PC-9 (cell line): ENCODE results near the gene NFAM1. TPM values are rescaled to one million over a fixed set of nuclear protein-coding genes. Genes with fewer than 3 reads are reported as not detected.

ENCODE experiments used
- BruUV-seq: library from RNA; stranded (reverse); fragments of 400-500 nt; replicated peaks from 2 replicates; lab custom pipeline; 2021; lab: Mats Ljungman, UMichigan
- CTCF ChIA-PET: fragments of 300-600 bp; sonication (Branson Sonifier 250); formaldehyde crosslinking; loops from one replicate; lab custom pipeline; 2022; ENCODE audit warnings: antibody characterized with exemption; lab: Charles Lee
- POLR2A ChIA-PET: fragments of 300-600 bp; sonication (Branson Sonifier 250); formaldehyde crosslinking; loops from one replicate; lab custom pipeline; 2022; ENCODE audit warnings: antibody characterized with exemption; ENCODE audit not compliant: unreplicated experiment; lab: Charles Lee
- DNase-seq, 2 experiments: peaks; one replicate each; pipeline versions ENCODE4 v3.0.0 to v3.0.0-alpha.2; 2015 to 2022; ENCODE audit warnings: mixed read lengths in 1 of 2
- H2AFZ ChIP-seq: fragments of 200-600 bp; sonication (generic); 2 replicates; pipeline ENCODE4 v1.8.1; 2017; ENCODE audit warnings: antibody characterized with exemption
- H3F3A ChIP-seq: fragments of 200-600 bp; sonication (generic); 2 replicates; pipeline ENCODE4 v1.8.1; 2017; ENCODE audit warnings: antibody characterized with exemption, mild to moderate bottlenecking, low read depth; ENCODE audit not compliant: insufficient read depth
- H3K27ac ChIP-seq: fragments of 200-600 bp; sonication (generic); 2 replicates; pipeline ENCODE4 v1.6.1; 2016; ENCODE audit warnings: mixed run types
- H3K27me3 ChIP-seq: fragments of 200-600 bp; sonication (generic); 2 replicates; pipeline ENCODE4 v1.6.1; 2016; ENCODE audit warnings: low read depth, mixed run types; ENCODE audit not compliant: insufficient read depth
- H3K36me3 ChIP-seq: fragments of 200-600 bp; sonication (generic); 2 replicates; pipeline ENCODE4 v1.6.1; 2016; ENCODE audit warnings: low read depth, mixed run types
- H3K4me1 ChIP-seq: fragments of 200-600 bp; sonication (generic); replicated peaks from 2 replicates; pipeline ENCODE4 v1.6.1; 2016; ENCODE audit warnings: mixed run types; ENCODE audit not compliant: insufficient read depth
- H3K4me2 ChIP-seq: fragments of 200-600 bp; sonication (generic); 2 replicates; pipeline ENCODE4 v1.6.1; 2017; ENCODE audit warnings: mixed run types
- H3K4me3 ChIP-seq: fragments of 200-600 bp; sonication (generic); 2 replicates; pipeline ENCODE4 v1.6.1; 2016; ENCODE audit warnings: mixed run types
- H3K79me2 ChIP-seq: fragments of 200-600 bp; sonication (generic); 2 replicates; pipeline ENCODE4 v1.6.1; 2017; ENCODE audit warnings: low read depth, mixed run types
- H3K9me2 ChIP-seq: fragments of 200-600 bp; sonication (generic); 2 replicates; pipeline ENCODE4 v1.8.1; 2017; ENCODE audit warnings: mild to moderate bottlenecking; ENCODE audit not compliant: insufficient read depth
- H3K9me3 ChIP-seq: fragments of 200-600 bp; sonication (generic); 2 replicates; pipeline ENCODE4 v1.8.1; 2016; ENCODE audit warnings: low read depth; ENCODE audit not compliant: insufficient read depth
- H4K20me1 ChIP-seq: fragments of 200-600 bp; sonication (generic); 2 replicates; pipeline ENCODE4 v1.8.1; 2017; ENCODE audit not compliant: insufficient read depth
- CTCF ChIP-seq: fragments of 200-600 bp; sonication (generic); conservative IDR thresholded peaks from 2 replicates; pipeline ENCODE4 v1.6.1; 2017; ENCODE audit warnings: mixed run types, antibody characterized with exemption, mild to moderate bottlenecking, moderate library complexity
- EZH2 ChIP-seq: fragments of 200-600 bp; sonication (generic); IDR thresholded peaks from 2 replicates; pipeline ENCODE4 v1.8.0; 2017; ENCODE audit warnings: antibody characterized with exemption, low read depth
- intact Hi-C: fragments of 100-400 bp; cut with micrococcal nuclease; formaldehyde crosslinking; loops from one replicate; pipeline ENCODE4 v1.10.0; 2022; ENCODE audit not compliant: unreplicated experiment
- total RNA-seq: library from RNA; stranded (reverse); gene quantifications from 2 replicates; pipeline ENCODE4 v1.2.3, GENCODE V29; 2021

The NFAM1 gene
- total RNA-seq, 1 experiment from 2014 or later: not detected

DNA sequence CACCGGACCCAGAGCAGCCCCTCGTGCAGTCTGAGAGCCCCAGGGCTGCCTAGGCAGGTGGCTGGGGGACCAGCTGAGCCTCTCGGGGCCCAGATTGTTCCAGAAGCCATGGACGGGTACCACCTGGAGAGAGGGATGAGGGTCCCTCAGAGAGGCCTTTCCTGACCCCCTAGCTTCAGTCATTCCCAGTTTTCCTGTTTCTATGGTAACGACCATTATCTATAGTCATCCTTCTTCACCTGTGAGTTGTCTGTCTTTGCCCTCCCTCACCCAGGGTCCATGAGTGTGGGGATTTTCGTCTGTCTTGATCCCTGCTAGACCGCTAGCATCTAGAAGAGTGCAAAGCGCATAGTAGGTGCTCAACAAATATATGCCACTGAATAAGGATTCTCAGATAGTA is 85.5 kb downstream of the NFAM1 start:
- Histone ChIP-seq H3K4me3 (no peak overlapping the region), H3K36me3 (no peaks in the 10 kb centered on the region), H2AFZ (no peak overlapping the region), H4K20me1 (no peaks in the 10 kb centered on the region), H3K9me3 (no peaks in the 10 kb centered on the region), H3K79me2 (no peaks in the 10 kb centered on the region), H3K4me1 (no peaks in the 10 kb centered on the region), H3K9me2 (no peaks in the 10 kb centered on the region), H3K27me3 (no peaks in the 10 kb centered on the region), H3K27ac (no peak overlapping the region), H3F3A (peaks cover 6% of the 10 kb centered on the region; the same call in 1 of the 2 replicates), H3K4me2 (no peak overlapping the region)
- ChIA-PET POLR2A (no interaction called here), CTCF (no interaction called here)
- BruUV-seq: no TSS peak
- TF ChIP-seq EZH2 (no peak), CTCF (no peak)
- intact Hi-C loops: no loop called here
- DNase-seq: no peak

DNA sequence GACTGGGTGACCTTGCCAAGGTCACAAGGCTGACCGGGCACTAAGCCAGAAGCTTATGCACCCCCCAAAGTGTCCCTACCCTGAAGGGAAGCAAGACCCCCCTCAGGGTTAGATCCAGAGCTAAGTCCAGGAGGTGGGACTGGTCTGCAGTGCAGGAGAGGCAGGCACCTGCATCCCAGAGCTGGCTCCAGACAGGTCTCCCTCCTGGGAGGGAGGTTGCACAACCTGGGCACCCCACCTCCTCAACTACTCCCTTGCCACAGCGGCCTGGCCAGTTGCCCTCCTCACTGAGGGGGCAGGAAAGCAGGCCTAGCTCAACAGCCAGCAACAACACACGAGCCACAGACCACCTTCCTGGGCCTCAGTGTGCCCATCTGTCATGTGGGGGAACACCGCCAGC is 86.7 kb downstream of the NFAM1 start:
- peaks cover 6% of the 10 kb centered on the region; the same call in 1 of the 2 replicates for H3F3A ChIP-seq
- no peak overlapping the region for H3K27ac ChIP-seq
- H3K36me3 ChIP-seq: no peaks in the 10 kb centered on the region
- BruUV-seq: no TSS peak
- TF ChIP-seq CTCF (no peak), EZH2 (no peak)
- intact Hi-C loops: no loop called here
- ChIA-PET CTCF (no interaction called here), POLR2A (interaction anchor here (0.6 kb wide), 1 partner anchor 107 kb away, joined by 6 read pairs; no protein-coding TSS in a partner anchor)
- H3K9me2 ChIP-seq: no peaks in the 10 kb centered on the region
- no peak overlapping the region for H3K4me3 ChIP-seq
- H3K9me3 ChIP-seq: no peaks in the 10 kb centered on the region
- H3K4me1 ChIP-seq: no peaks in the 10 kb centered on the region
- no peaks in the 10 kb centered on the region for H4K20me1 ChIP-seq
- no peak overlapping the region for H3K4me2 ChIP-seq
- no peaks in the 10 kb centered on the region for H3K27me3 ChIP-seq
- H2AFZ ChIP-seq: no peak overlapping the region
- H3K79me2 ChIP-seq: no peaks in the 10 kb centered on the region
- no peak for DNase-seq

DNA sequence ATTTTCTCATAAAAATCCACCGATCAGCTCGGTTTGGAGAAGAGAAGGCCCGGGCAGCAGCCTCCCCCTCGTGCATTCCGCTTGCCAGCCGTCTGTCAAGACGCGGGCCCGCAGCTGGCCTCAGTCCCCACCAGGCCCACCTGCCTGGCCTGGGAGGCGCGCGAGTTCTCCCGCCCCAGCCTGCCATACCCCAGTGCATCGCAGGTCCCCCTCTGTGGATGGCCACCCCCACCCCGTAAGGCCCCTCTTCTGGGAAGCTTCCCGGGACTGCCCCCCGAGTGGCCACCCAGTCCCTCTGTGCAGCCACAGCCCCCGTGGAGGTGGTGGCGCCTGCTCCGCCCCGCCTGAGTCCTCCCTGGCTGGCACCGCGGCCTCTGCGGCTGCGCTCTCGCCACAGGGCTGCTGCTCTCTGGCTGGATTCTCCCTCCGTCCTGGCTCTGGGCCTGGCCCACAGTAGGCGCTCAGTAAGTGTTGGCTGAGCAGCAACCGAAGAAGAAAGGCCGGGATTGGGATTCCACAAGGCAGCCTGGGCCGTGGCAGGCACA is 87.8 kb downstream of the NFAM1 start:
- no peak overlapping the region for H3K4me3 ChIP-seq
- peaks cover 6% of the 10 kb centered on the region; the same call in 1 of the 2 replicates for H3F3A ChIP-seq
- intact Hi-C loops: no loop called here
- H3K4me2 ChIP-seq: no peak overlapping the region
- no peaks in the 10 kb centered on the region for H3K36me3 ChIP-seq
- no peaks in the 10 kb centered on the region for H3K9me2 ChIP-seq
- TSS peak; percentile 79 for BruUV-seq
- H3K27me3 ChIP-seq: no peaks in the 10 kb centered on the region
- H4K20me1 ChIP-seq: no peaks in the 10 kb centered on the region
- H3K4me1 ChIP-seq: no peaks in the 10 kb centered on the region
- no peak overlapping the region for H3K27ac ChIP-seq
- no peak overlapping the region for H2AFZ ChIP-seq
- DNase-seq: no peak
- no peaks in the 10 kb centered on the region for H3K9me3 ChIP-seq
- ChIA-PET CTCF (interaction anchor here (0.6 kb wide), 1 partner anchor 376 kb away, joined by 3 read pairs; no protein-coding TSS in a partner anchor), POLR2A (no interaction called here)
- TF ChIP-seq CTCF: no peak
- TF ChIP-seq EZH2: no peak
- no peaks in the 10 kb centered on the region for H3K79me2 ChIP-seq
